Neural progenitor cell (in vitro differentiated cells): ENCODE results near the gene TBC1D9. TPM values are rescaled to one million over a fixed set of nuclear protein-coding genes. Genes with fewer than 3 reads are reported as not detected.
"Not testable (repeated sequence)": the region's sequence is repeated elsewhere in the genome, so short reads cannot be mapped to it uniquely, and the experiment has no call there.

ENCODE experiments used
- DNase-seq: peaks from one replicate; pipeline ENCODE4 v3.0.0-alpha.2; 2016; ENCODE audit warnings: low spot score
- H2AFZ ChIP-seq: fragments of 200-600 bp; sonication (generic); replicated peaks from 2 replicates; pipeline ENCODE4 v1.6.1; 2016; ENCODE audit warnings: antibody characterized with exemption
- H3F3A ChIP-seq: fragments of 200-600 bp; sonication (generic); 2 replicates; pipeline ENCODE4 v1.6.1; 2016; ENCODE audit warnings: antibody characterized with exemption, low read depth
- H3K27ac ChIP-seq: fragments of 200-600 bp; sonication (generic); 2 replicates; pipeline ENCODE4 v1.5.1; 2016; ENCODE audit warnings: mild to moderate bottlenecking
- H3K27me3 ChIP-seq: fragments of 200-600 bp; sonication (generic); 2 replicates; pipeline ENCODE4 v1.6.1; 2016; ENCODE audit warnings: mild to moderate bottlenecking, moderate library complexity
- H3K36me3 ChIP-seq: fragments of 200-600 bp; sonication (generic); 2 replicates; pipeline ENCODE4 v1.5.1; 2016
- H3K4me1 ChIP-seq: fragments of 200-600 bp; sonication (generic); 2 replicates; pipeline ENCODE4 v1.6.1; 2016; ENCODE audit warnings: mixed run types
- H3K4me2 ChIP-seq: fragments of 200-600 bp; sonication (generic); 2 replicates; pipeline ENCODE4 v1.6.1; 2016
- H3K4me3 ChIP-seq: fragments of 200-600 bp; sonication (generic); 2 replicates; pipeline ENCODE4 v1.5.1; 2016
- H3K79me2 ChIP-seq: fragments of 200-600 bp; sonication (generic); 2 replicates; pipeline ENCODE4 v1.6.1; 2016; ENCODE audit warnings: low read depth
- H3K9ac ChIP-seq: fragments of 200-600 bp; sonication (generic); 2 replicates; pipeline ENCODE4 v1.6.1; 2016
- H3K9me3 ChIP-seq: fragments of 200-600 bp; sonication (generic); 2 replicates; pipeline ENCODE4 v1.5.1; 2016; ENCODE audit warnings: low read depth
- H4K20me1 ChIP-seq: fragments of 200-600 bp; sonication (generic); 2 replicates; pipeline ENCODE4 v1.6.1; 2016; ENCODE audit warnings: low read depth
- H3K27ac Mint-ChIP-seq: 3 replicates; pipeline ENCODE4 v1.8.0; 2021; ENCODE audit warnings: mixed read lengths
- H3K27me3 Mint-ChIP-seq: 2 replicates; pipeline ENCODE4 v1.8.0; 2022; ENCODE audit warnings: low read depth, mild to moderate bottlenecking, inconsistent platforms, moderate library complexity, mixed read lengths; ENCODE audit not compliant: insufficient read depth
- H3K36me3 Mint-ChIP-seq: 3 replicates; pipeline ENCODE4 v1.8.0; 2021; ENCODE audit warnings: mixed read lengths
- H3K4me1 Mint-ChIP-seq: 3 replicates; pipeline ENCODE4 v1.8.0; 2021; ENCODE audit warnings: mixed read lengths
- H3K4me3 Mint-ChIP-seq: 3 replicates; pipeline ENCODE4 v1.8.0; 2021; ENCODE audit warnings: mild to moderate bottlenecking, moderate library complexity, mixed read lengths
- H3K9me3 Mint-ChIP-seq: 3 replicates; pipeline ENCODE4 v1.8.0; 2020; ENCODE audit warnings: mixed read lengths
- CTCF ChIP-seq: fragments of 200-600 bp; sonication (generic); IDR thresholded peaks from 2 replicates; pipeline ENCODE4 v1.5.1; 2017; ENCODE audit warnings: antibody characterized with exemption, mild to moderate bottlenecking
- EZH2 ChIP-seq: fragments of 200-600 bp; sonication (generic); IDR thresholded peaks from 2 replicates; pipeline ENCODE4 v1.6.1; 2017; ENCODE audit warnings: antibody characterized with exemption, mild to moderate bottlenecking, moderate library complexity
- EZH2phosphoT487 ChIP-seq: fragments of 200-600 bp; sonication (generic); IDR thresholded peaks from 2 replicates; pipeline ENCODE4 v1.6.1; 2017; ENCODE audit warnings: antibody characterized with exemption
- total RNA-seq: library from RNA; depleted of rRNA; stranded (reverse); fragments of >200 nt; gene quantifications from 2 replicates; pipeline ENCODE4 v1.2.3, GENCODE V29; 2015; ENCODE audit warnings: low replicate concordance

The TBC1D9 gene
- total RNA-seq, 1 donor from 2014 or later: 11.3 TPM

- Histone ChIP-seq H3K4me2 (no peak overlapping the region), H4K20me1 (no peaks in the 10 kb centered on the region), H3K27me3 (no peaks in the 10 kb centered on the region), H3K36me3 (no peaks in the 10 kb centered on the region), H3K9me3 (no peaks in the 10 kb centered on the region), H3K4me3 (no peak overlapping the region), H3K4me1 (peaks cover 7% of the 10 kb centered on the region), H2AFZ (no peak overlapping the region), H3K27ac (no peak overlapping the region), H3F3A (no peaks in the 10 kb centered on the region), H3K9ac (no peak overlapping the region), H3K79me2 (no peaks in the 10 kb centered on the region)
- Mint-ChIP-seq H3K4me3 (no peak overlapping the region), H3K36me3 (no peaks in the 10 kb centered on the region), H3K27ac (no peak overlapping the region), H3K9me3 (peaks cover 7% of the 10 kb centered on the region), H3K27me3 (peaks cover 3% of the 10 kb centered on the region), H3K4me1 (peaks cover 5% of the 10 kb centered on the region)
- TF ChIP-seq EZH2: no peak
- TF ChIP-seq CTCF: no peak
- DNase-seq: no peak
These were observed 34.6 kb upstream of the TBC1D9 start for GRCh38 chr4:140790765-140791164.

- H3K4me2 ChIP-seq: no peak overlapping the region
- no peak overlapping the region for H3K4me3 ChIP-seq
- H4K20me1 ChIP-seq: no peaks in the 10 kb centered on the region
- Mint-ChIP-seq H3K4me1 (peaks cover 5% of the 10 kb centered on the region), H3K36me3 (no peaks in the 10 kb centered on the region), H3K9me3 (peaks cover 7% of the 10 kb centered on the region), H3K27me3 (peaks cover 3% of the 10 kb centered on the region), H3K27ac (no peak overlapping the region), H3K4me3 (no peak overlapping the region)
- no peak overlapping the region for H2AFZ ChIP-seq
- no peaks in the 10 kb centered on the region for H3K79me2 ChIP-seq
- peaks cover 7% of the 10 kb centered on the region for H3K4me1 ChIP-seq
- H3K36me3 ChIP-seq: no peaks in the 10 kb centered on the region
- H3F3A ChIP-seq: no peaks in the 10 kb centered on the region
- DNase-seq: no peak
- H3K27me3 ChIP-seq: no peaks in the 10 kb centered on the region
- H3K27ac ChIP-seq: no peak overlapping the region
- TF ChIP-seq EZH2 (no peak), EZH2phosphoT487 (no peak), CTCF (no peak)
- H3K9me3 ChIP-seq: no peaks in the 10 kb centered on the region
- H3K9ac ChIP-seq: no peak overlapping the region
These were observed 34.0 kb upstream of the TBC1D9 start for GRCh38 chr4:140790171-140790570.

- Histone ChIP-seq H3K27ac (no peak overlapping the region), H3K4me3 (no peak overlapping the region), H2AFZ (no peak overlapping the region), H3K27me3 (no peaks in the 10 kb centered on the region), H3K4me1 (peaks cover 7% of the 10 kb centered on the region), H3F3A (no peaks in the 10 kb centered on the region), H3K36me3 (no peaks in the 10 kb centered on the region), H3K9ac (no peak overlapping the region), H3K9me3 (no peaks in the 10 kb centered on the region), H4K20me1 (no peaks in the 10 kb centered on the region), H3K4me2 (no peak overlapping the region), H3K79me2 (no peaks in the 10 kb centered on the region)
- H3K9me3 Mint-ChIP-seq: peaks cover 7% of the 10 kb centered on the region
- H3K4me1 Mint-ChIP-seq: peaks cover 5% of the 10 kb centered on the region
- H3K27me3 Mint-ChIP-seq: peaks cover 3% of the 10 kb centered on the region
- no peaks in the 10 kb centered on the region for H3K36me3 Mint-ChIP-seq
- H3K27ac Mint-ChIP-seq: no peak overlapping the region
- H3K4me3 Mint-ChIP-seq: no peak overlapping the region
- no peak for TF ChIP-seq CTCF
- TF ChIP-seq EZH2: no peak
- TF ChIP-seq EZH2phosphoT487: no peak
- no peak for DNase-seq
These were observed 33.6 kb upstream of the TBC1D9 start for GRCh38 chr4:140789759-140790158.

GRCh38 chr4:140782787-140783186 is 26.6 kb upstream of the TBC1D9 start:
- not testable (repeated sequence) for H4K20me1 ChIP-seq, H3K4me3 ChIP-seq, H3F3A ChIP-seq, H3K27ac Mint-ChIP-seq, H2AFZ ChIP-seq, DNase-seq, H3K36me3 ChIP-seq, H3K27ac ChIP-seq, H3K9me3 ChIP-seq, H3K27me3 ChIP-seq, H3K27me3 Mint-ChIP-seq, H3K4me1 Mint-ChIP-seq, H3K4me1 ChIP-seq, H3K9ac ChIP-seq, H3K9me3 Mint-ChIP-seq, H3K79me2 ChIP-seq, H3K4me2 ChIP-seq, H3K36me3 Mint-ChIP-seq, H3K4me3 Mint-ChIP-seq
